ENCODE data around the gene C5orf63.

Gene C5orf63

GRCh38 chr5:127066721-127067120 lies 6.6 kb downstream of the C5orf63 start:
- H3K4me3 ChIP-seq (ENCODE audit: low read depth, low read length): no peak overlapping the region
- TF ChIP-seq CTCF (IDR thresholded peaks at IDR 0.05; ENCODE audit: insufficient read depth, low read length, missing control alignments): no peak
- ChIA-PET CTCF (no interaction called here), POLR2A (no interaction called here)
- DNase-seq (ENCODE audit: low read depth, low spot score): no peak

- POLR2A ChIA-PET: no interaction called here
- CTCF ChIA-PET: no interaction called here
- no peak for DNase-seq (ENCODE audit: low read depth, low spot score)
- no peak overlapping the region for H3K4me3 ChIP-seq (ENCODE audit: low read depth, low read length)
- TF ChIP-seq CTCF (IDR thresholded peaks at IDR 0.05; ENCODE audit: insufficient read depth, low read length, missing control alignments): no peak
Observed at GRCh38 chr5:127064253-127064840, 9.0 kb downstream of the C5orf63 start.

GRCh38 chr5:127063257-127063913 lies 9.9 kb downstream of the C5orf63 start:
- POLR2A ChIA-PET: no interaction called here
- DNase-seq (ENCODE audit: low read depth, low spot score): no peak
- CTCF ChIA-PET: no interaction called here
- TF ChIP-seq CTCF (IDR thresholded peaks at IDR 0.05; ENCODE audit: insufficient read depth, low read length, missing control alignments): no peak
- no peak overlapping the region for H3K4me3 ChIP-seq (ENCODE audit: low read depth, low read length)

- ChIA-PET CTCF (no interaction called here), POLR2A (no interaction called here)
- no peak for DNase-seq (ENCODE audit: low read depth, low spot score)
- no peak overlapping the region for H3K4me3 ChIP-seq (ENCODE audit: low read depth, low read length)
- no peak for TF ChIP-seq CTCF (IDR thresholded peaks at IDR 0.05; ENCODE audit: insufficient read depth, low read length, missing control alignments)
Observed at GRCh38 chr5:127061956-127062355, 11.3 kb downstream of the C5orf63 start.

- no peak overlapping the region for H3K4me3 ChIP-seq (ENCODE audit: low read depth, low read length)
- TF ChIP-seq CTCF (IDR thresholded peaks at IDR 0.05; ENCODE audit: insufficient read depth, low read length, missing control alignments): no peak
- ChIA-PET CTCF (no interaction called here), POLR2A (no interaction called here)
- no peak for DNase-seq (ENCODE audit: low read depth, low spot score)
Observed at GRCh38 chr5:127061537-127061936, 11.8 kb downstream of the C5orf63 start.

GRCh38 chr5:127060470-127060985 lies 12.8 kb downstream of the C5orf63 start:
- no peak overlapping the region for H3K4me3 ChIP-seq (ENCODE audit: low read depth, low read length)
- no peak for DNase-seq (ENCODE audit: low read depth, low spot score)
- ChIA-PET POLR2A (no interaction called here), CTCF (interaction anchor here (0.7 to 2.0 kb wide), 2 partner anchors 222 to 433 kb away, joined by 3 to 6 read pairs; no protein-coding TSS in a partner anchor)
- no peak for TF ChIP-seq CTCF (IDR thresholded peaks at IDR 0.05; ENCODE audit: insufficient read depth, low read length, missing control alignments)

Data from AG04449 (cell line).